ENCODE results near the gene PLXNA4. TPM values are rescaled to one million over a fixed set of nuclear protein-coding genes. Genes with fewer than 3 reads are reported as not detected.

Gene PLXNA4
- total RNA-seq, 1 donor from 2014 or later, result 6.8 TPM

GRCh38 chr7:132501956-132502355 is 74.3 kb downstream of the PLXNA4 start:
- DNase-seq, result no peak

GRCh38 chr7:132500727-132501440 is 75.4 kb downstream of the PLXNA4 start:
- no peak for DNase-seq

GRCh38 chr7:132499487-132499886 is 76.8 kb downstream of the PLXNA4 start:
- DNase-seq, result no peak

GRCh38 chr7:132499065-132499464 is 77.2 kb downstream of the PLXNA4 start:
- DNase-seq, result no peak

- DNase-seq, result no peak
Observed at GRCh38 chr7:132498319-132498718, 78.0 kb downstream of the PLXNA4 start.

GRCh38 chr7:132497098-132497497 is 79.2 kb downstream of the PLXNA4 start:
- no peak for DNase-seq

GRCh38 chr7:132495936-132496335 is 80.3 kb downstream of the PLXNA4 start:
- DNase-seq, result no peak

- DNase-seq, result no peak
Observed at GRCh38 chr7:132494474-132494873, 81.8 kb downstream of the PLXNA4 start.

- DNase-seq, result no peak
Observed at GRCh38 chr7:132492823-132493445, 83.3 kb downstream of the PLXNA4 start.

GRCh38 chr7:132491391-132491945 is 84.8 kb downstream of the PLXNA4 start:
- DNase-seq, result no peak

- DNase-seq, result no peak
Observed at GRCh38 chr7:132490474-132490873, 85.8 kb downstream of the PLXNA4 start.

GRCh38 chr7:132489776-132490237 is 86.5 kb downstream of the PLXNA4 start:
- DNase-seq, result peak; percentile 3

GRCh38 chr7:132488634-132489302 is 87.5 kb downstream of the PLXNA4 start:
- DNase-seq, result no peak

- DNase-seq, result no peak
Observed at GRCh38 chr7:132486274-132486610, 90.0 kb downstream of the PLXNA4 start.

GRCh38 chr7:132485600-132486273 is 90.5 kb downstream of the PLXNA4 start:
- no peak for DNase-seq

GRCh38 chr7:132485136-132485535 is 91.1 kb downstream of the PLXNA4 start:
- no peak for DNase-seq

GRCh38 chr7:132482866-132483265 is 93.4 kb downstream of the PLXNA4 start:
- DNase-seq, result no peak

GRCh38 chr7:132480534-132480933 is 95.7 kb downstream of the PLXNA4 start:
- no peak for DNase-seq

GRCh38 chr7:132476541-132476940 is 99.7 kb downstream of the PLXNA4 start:
- no peak for DNase-seq

- DNase-seq, result no peak
Observed at GRCh38 chr7:132475669-132476116, 100.6 kb downstream of the PLXNA4 start.

- DNase-seq, result no peak
Observed at GRCh38 chr7:132475037-132475668, 101.1 kb downstream of the PLXNA4 start.
